T-helper 17 cell (primary cell): Measurements from ENCODE around the gene GALNT2. TPM values are rescaled to one million over a fixed set of nuclear protein-coding genes. Genes with fewer than 3 reads are reported as not detected.

ENCODE experiments used
- ATAC-seq: fragments of 150-1000 bp; cut with Tn5 transposase; 2 replicates; pipeline ENCODE4 v1.10.0; 2021; ENCODE audit warnings: mild to moderate bottlenecking, moderate library complexity
- DNase-seq, 3 donors: peaks; one replicate each; pipeline versions ENCODE4 v3.0.0 to v3.0.0-alpha.2; 2020 to 2021
- H3K9me3 ChIP-seq: one replicate; pipeline ENCODE4 v1.7.0; 2013; ENCODE audit warnings: low read length, mild to moderate bottlenecking; ENCODE audit not compliant: control insufficient read depth, poor library complexity, severe bottlenecking
- H3K27ac Mint-ChIP-seq: one replicate; pipeline ENCODE4 v1.8.0; 2022; ENCODE audit warnings: mild to moderate bottlenecking, moderate library complexity, mixed read lengths
- H3K27me3 Mint-ChIP-seq: one replicate; pipeline ENCODE4 v1.8.0; 2022; ENCODE audit warnings: mixed read lengths
- H3K36me3 Mint-ChIP-seq: one replicate; pipeline ENCODE4 v1.8.0; 2022; ENCODE audit warnings: low read depth, mixed read lengths
- H3K4me1 Mint-ChIP-seq: one replicate; pipeline ENCODE4 v1.8.0; 2022; ENCODE audit warnings: mild to moderate bottlenecking, mixed read lengths
- H3K4me3 Mint-ChIP-seq: one replicate; pipeline ENCODE4 v1.8.0; 2022; ENCODE audit warnings: mild to moderate bottlenecking, moderate library complexity, mixed read lengths
- total RNA-seq, 4 donors: library from RNA in 2 of 4; stranded (reverse) in 2 of 4; gene quantifications; one replicate each; pipeline ENCODE4 v1.2.3 and lab custom pipeline; 2022 to 2026

GALNT2 gene
- total RNA-seq, 2 donors from 2014 or later = 16.6 to 19.8 TPM

DNA sequence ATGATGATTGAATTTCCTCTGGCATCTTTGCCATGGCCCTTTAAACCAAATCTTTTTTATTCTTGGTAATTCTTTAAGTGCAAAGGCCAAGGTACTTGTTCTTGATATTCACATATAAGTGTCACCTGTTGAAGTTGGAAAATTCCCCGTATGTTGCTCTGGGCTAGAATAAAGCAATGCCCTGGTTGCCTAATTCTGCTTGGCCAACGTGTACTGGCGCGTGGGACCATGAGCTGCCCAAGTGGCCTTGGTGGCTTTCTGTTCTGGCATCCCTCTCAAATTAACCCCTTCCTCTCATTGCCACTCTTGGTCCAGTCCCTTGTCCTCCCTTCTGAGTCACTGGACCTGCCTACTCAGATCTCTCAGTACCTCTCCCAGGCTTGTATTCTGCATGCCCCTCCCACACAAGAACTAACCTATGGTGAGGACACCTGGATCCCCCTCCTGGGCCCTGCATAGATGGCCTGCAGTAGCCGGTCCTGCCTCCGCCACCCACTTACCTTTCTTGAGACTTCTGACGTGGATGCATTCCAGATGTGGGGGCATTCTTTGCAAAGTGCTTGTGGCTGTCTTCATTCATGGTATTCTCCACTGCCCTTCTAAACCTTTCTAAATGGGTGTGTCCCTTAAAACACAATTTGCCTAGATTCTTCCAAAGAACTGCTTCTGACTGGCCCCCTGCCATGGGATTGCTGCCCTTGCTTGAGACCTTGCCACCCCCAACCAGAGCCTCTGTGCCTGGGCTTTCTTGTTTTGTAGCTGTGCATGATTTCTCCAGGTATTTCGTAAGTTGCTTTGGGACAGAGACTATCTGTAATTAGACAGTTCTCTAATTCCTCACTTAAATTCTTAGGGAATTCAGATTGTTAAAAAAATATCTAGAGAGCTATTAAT is 152.4 kb downstream of the GALNT2 start:
- ATAC-seq (no peak), DNase-seq (no peak)
- peaks cover 2% of the 10 kb centered on the region for H3K36me3 Mint-ChIP-seq
- no peaks in the 10 kb centered on the region for H3K9me3 ChIP-seq
- H3K4me3 Mint-ChIP-seq = no peak overlapping the region
- no peaks in the 10 kb centered on the region for H3K27me3 Mint-ChIP-seq
- no peak overlapping the region for H3K27ac Mint-ChIP-seq
- peaks cover 9% of the 10 kb centered on the region for H3K4me1 Mint-ChIP-seq

DNA sequence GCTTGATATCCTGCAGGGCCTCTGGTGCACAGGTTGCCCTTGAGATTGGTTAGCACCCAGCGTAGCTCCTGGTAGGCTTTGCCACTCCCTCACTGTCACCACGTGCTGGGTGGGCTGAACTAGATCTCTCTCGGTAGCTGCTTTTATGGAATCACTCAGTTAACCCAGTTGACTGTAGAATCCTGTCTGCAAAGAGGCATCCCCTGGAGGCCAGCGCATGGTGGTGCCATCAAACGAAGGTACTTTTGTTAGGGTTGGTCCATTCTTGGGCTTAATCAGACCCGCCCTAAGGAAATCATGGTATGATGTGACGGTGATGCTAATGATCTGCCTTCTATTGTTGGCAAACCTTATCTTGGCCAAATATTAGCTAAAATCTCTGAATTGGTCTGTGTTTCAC is 153.4 kb downstream of the GALNT2 start:
- H3K36me3 Mint-ChIP-seq = peaks cover 2% of the 10 kb centered on the region
- no peaks in the 10 kb centered on the region for H3K9me3 ChIP-seq
- H3K27ac Mint-ChIP-seq = no peak overlapping the region
- DNase-seq (no peak), ATAC-seq (no peak)
- H3K4me3 Mint-ChIP-seq = no peak overlapping the region
- no peaks in the 10 kb centered on the region for H3K27me3 Mint-ChIP-seq
- peaks cover 4% of the 10 kb centered on the region for H3K4me1 Mint-ChIP-seq

DNA sequence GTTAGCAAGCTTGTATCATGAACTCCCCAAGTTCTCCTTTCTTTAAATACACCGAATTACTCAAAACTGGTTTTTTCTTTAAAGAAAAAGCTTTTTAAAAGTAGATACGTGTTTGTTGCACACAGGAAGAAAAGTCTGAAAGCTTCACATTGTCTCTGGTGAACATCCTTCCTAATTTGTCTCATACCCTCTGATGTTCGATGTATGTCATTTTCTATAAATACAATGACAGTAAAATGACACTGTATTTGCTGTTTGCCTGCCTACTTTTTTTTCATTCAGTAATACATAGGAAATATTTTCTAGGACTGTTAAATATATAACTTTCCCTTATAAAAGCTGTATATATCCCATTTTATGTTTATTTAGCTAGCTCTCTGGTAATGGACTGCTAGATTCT is 153.9 kb downstream of the GALNT2 start:
- Mint-ChIP-seq H3K4me3 (no peak overlapping the region), H3K4me1 (peaks cover 4% of the 10 kb centered on the region), H3K27ac (no peak overlapping the region), H3K36me3 (peaks cover 2% of the 10 kb centered on the region), H3K27me3 (no peaks in the 10 kb centered on the region)
- H3K9me3 ChIP-seq = no peaks in the 10 kb centered on the region
- DNase-seq (no peak), ATAC-seq (no peak)

DNA sequence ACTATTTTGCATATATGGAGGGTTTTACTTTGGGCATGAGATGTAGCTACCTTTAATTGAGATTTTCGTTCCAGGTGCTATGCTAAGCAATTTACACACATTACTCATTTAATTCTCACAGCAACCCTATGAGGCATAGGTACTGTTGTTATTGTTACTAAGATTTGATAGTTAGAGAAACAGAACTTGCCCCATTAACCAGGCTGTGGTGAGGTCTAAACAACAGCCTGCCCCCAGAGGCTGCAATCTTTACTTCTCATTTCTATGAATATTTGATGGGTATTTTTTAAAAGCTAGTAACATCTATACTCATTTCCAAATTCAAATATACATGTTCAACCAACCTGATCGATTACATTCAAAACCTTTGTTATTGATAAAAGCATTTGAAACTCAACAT is 155.6 kb downstream of the GALNT2 start:
- Mint-ChIP-seq H3K36me3 (peaks cover 2% of the 10 kb centered on the region), H3K4me1 (peaks cover 7% of the 10 kb centered on the region), H3K27me3 (no peaks in the 10 kb centered on the region), H3K27ac (peak overlapping the region; percentile 53), H3K4me3 (no peak overlapping the region)
- DNase-seq (no peak), ATAC-seq (no peak)
- H3K9me3 ChIP-seq = no peaks in the 10 kb centered on the region

DNA sequence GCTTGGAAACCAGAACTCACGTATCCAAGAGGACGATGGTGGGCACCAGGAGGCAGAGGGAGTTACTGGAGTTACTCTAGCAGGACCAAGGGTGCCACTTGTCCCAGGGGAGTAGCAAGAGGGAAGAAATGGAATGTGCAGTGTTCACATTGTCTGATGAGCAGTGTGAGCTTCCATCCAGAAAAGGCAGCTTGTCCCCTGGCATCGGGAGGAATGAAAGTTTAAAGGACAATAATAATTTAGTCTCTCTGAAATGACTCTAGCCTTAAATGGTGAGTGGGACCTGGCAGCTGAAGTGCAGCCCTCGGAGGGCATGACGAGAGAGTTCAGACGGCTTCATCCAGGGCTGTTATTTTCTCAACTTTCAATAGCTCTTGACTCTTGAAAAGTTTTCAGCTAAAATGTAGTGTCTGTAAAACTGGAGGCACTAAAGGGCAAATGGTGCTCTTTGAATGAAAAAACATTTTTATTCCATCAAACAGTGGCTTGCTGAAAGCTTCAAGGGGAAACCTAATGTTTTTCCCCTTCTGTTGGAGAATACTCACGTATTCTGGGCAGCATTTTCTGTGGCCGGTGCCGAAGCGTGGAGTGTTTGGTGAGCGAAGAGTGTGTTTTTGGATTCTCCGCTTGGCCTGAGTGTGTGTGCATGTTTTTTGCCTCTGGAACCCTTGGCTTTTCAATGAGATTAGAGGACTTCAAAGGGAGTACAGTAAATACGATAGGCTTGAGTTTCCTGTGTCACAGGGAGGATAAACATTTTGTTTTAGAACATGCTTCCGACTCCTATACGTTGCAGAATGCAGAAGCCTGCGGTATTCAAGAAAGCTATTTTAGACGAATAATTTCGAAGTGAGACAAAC is 157.3 kb downstream of the GALNT2 start:
- Mint-ChIP-seq H3K27me3 (no peaks in the 10 kb centered on the region), H3K4me3 (no peak overlapping the region), H3K27ac (no peak overlapping the region), H3K36me3 (peaks cover 4% of the 10 kb centered on the region), H3K4me1 (peaks cover 9% of the 10 kb centered on the region)
- ATAC-seq = no peak
- H3K9me3 ChIP-seq = no peaks in the 10 kb centered on the region
- DNase-seq = no peak

DNA sequence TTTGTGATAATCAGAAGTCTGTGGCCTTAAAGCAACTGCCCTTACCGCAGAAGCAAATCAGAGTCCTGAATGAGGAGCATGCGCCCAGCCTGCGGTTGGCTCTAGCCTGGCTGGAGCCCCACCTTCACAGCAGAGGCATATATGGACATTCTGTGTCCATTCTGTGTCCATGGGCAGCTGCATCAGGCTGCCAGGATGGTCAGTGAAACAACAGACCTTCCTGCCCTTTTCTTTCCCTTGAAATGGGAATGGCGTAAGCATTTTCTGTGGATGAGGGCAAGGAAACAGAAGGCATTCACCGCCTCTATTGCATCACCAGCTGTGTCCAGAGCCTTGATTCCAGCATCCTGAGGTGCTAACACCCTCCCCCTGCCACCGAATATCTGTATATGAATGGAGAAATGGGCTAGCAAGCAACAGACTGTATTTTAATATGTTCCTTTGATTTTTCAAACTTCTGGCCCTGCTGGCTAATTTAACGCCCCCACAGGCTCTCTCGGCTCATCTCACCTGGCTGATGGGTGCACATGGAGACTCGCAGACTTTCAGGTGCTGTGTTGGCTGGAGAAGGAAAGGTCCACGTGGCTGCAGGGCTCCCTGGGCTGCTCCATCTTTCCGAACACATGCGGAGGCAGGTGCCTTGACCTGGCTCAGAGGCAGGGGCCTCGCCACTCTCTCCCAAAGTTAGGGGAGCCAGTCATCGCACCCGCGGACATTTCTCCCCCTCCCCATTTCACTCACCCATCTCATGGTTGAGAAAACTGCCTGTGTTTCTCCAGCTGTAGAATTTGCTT is 159.2 kb downstream of the GALNT2 start:
- no peak for ATAC-seq
- no peak for DNase-seq
- H3K9me3 ChIP-seq = no peaks in the 10 kb centered on the region
- H3K36me3 Mint-ChIP-seq = peaks cover 5% of the 10 kb centered on the region
- no peak overlapping the region for H3K4me3 Mint-ChIP-seq
- no peak overlapping the region for H3K27ac Mint-ChIP-seq
- H3K27me3 Mint-ChIP-seq = no peaks in the 10 kb centered on the region
- peaks cover 14% of the 10 kb centered on the region for H3K4me1 Mint-ChIP-seq

DNA sequence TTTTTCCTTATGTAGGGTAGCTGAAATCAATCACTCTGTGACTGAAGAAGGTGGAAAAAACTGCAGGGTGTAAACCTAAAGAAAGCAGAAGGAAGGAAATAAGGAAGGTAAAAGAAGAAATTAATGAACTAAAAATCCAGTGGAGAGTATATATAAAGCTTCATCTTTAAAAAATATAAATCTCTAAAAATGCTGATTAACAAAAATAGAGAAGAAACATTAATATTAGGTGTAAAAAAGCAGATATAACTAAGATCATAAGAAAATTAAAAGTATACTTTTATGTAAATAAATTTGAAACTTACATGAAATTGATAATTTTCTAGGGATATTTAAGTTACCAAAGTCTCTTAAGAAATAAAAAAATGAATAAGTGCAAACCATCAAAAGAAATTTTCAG is 159.8 kb downstream of the GALNT2 start:
- Mint-ChIP-seq H3K36me3 (peaks cover 5% of the 10 kb centered on the region), H3K27ac (no peak overlapping the region), H3K27me3 (no peaks in the 10 kb centered on the region), H3K4me3 (no peak overlapping the region), H3K4me1 (peaks cover 18% of the 10 kb centered on the region)
- no peak for ATAC-seq
- H3K9me3 ChIP-seq = no peaks in the 10 kb centered on the region
- DNase-seq = no peak

DNA sequence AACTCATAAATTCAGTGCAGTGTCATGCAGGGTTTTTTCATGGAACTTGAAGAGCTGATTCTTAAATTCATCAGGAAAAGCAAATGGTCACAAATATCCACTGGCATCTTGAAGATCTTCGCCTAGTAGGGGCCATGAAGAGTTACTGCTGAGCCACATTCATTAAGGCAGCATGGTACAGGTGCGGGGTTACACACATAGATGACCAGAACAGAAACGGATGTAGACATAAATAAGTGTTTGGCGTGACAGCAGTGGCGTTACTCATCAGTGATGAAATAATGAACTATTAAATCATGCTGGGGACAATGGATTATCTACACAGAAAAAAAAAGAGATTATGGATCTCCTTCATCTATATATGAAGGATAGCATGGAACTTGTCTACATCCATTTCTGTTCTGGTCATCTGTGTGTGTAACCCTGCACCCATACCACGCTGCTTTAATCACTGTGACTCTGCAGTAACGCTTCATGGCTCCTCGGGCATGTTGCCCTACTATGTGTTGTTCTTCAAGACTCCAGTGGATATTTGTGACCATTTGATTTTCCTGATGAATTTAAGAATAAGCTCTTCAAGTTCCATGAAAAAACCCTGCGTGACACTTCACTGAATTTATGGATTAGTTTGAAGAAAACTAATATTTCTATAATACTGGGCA is 161.3 kb downstream of the GALNT2 start:
- H3K4me3 Mint-ChIP-seq = no peak overlapping the region
- H3K9me3 ChIP-seq = no peaks in the 10 kb centered on the region
- no peaks in the 10 kb centered on the region for H3K27me3 Mint-ChIP-seq
- ATAC-seq (no peak), DNase-seq (no peak)
- H3K4me1 Mint-ChIP-seq = peaks cover 13% of the 10 kb centered on the region
- no peak overlapping the region for H3K27ac Mint-ChIP-seq
- peaks cover 5% of the 10 kb centered on the region for H3K36me3 Mint-ChIP-seq

DNA sequence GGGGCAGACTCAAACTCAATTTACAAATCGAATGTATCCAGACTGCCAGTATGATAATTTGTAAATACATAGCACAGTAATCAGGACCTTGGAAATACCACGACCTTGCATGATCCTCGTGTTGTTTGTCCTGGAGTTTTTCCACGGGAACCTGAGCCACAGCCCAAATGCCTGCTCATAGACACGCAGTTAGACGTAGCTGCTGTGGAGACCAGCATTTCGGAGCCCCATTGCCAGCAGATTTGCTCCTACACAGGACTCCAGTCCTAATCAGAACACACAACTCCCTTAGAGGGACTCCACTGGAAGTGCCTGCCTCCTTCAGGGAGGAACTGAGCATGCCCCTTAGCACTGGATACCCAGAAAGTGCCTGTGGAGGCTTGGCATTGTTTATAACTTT is 163.2 kb downstream of the GALNT2 start:
- Mint-ChIP-seq H3K4me3 (no peak overlapping the region), H3K27ac (no peak overlapping the region), H3K4me1 (peaks cover 16% of the 10 kb centered on the region), H3K36me3 (peaks cover 5% of the 10 kb centered on the region), H3K27me3 (no peaks in the 10 kb centered on the region)
- DNase-seq = no peak
- ATAC-seq = no peak
- H3K9me3 ChIP-seq = no peaks in the 10 kb centered on the region

DNA sequence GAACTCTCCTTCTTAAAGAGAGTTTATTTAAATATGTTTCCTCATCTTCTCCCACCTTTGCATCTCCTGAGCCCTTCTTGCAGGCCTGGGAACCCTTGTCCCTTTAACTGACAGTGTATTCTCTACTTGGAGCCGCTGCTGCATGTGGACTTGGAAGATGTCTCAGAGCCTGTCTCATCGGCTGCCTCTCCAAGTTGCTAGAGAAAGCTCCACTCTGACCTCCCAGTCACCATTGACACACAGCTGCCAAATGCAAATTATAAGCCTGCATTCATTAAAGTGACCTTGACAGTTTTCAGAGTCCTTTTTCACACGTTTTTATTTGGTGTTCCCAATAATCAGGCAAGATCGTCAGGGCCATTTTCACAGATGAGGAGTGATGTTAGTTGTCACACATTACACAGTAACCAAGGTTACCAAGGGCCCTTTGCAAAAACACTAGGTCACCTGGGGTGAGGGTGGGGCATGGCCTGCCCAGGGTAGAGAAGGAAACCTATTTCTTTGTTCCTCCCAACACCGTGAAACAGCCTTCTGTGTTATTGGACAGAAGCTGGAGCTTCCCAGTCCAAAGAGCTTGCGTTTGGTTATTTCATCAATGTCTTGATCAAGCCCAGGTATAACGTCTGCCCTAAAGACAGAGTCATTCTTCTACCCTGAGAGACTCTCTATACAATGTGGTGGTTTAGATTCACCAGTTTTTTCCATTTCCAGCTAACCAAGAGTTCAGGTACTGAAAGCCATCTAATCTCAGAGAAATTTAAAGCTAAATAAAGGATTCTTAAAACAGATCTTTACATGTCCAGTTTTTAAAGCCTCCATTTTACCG is 164.1 kb downstream of the GALNT2 start:
- H3K36me3 Mint-ChIP-seq = peaks cover 5% of the 10 kb centered on the region
- ATAC-seq = peak; percentile 47
- no peak overlapping the region for H3K27ac Mint-ChIP-seq
- DNase-seq = no peak
- no peaks in the 10 kb centered on the region for H3K27me3 Mint-ChIP-seq
- H3K4me1 Mint-ChIP-seq = peaks cover 17% of the 10 kb centered on the region
- H3K4me3 Mint-ChIP-seq = no peak overlapping the region
- no peaks in the 10 kb centered on the region for H3K9me3 ChIP-seq

DNA sequence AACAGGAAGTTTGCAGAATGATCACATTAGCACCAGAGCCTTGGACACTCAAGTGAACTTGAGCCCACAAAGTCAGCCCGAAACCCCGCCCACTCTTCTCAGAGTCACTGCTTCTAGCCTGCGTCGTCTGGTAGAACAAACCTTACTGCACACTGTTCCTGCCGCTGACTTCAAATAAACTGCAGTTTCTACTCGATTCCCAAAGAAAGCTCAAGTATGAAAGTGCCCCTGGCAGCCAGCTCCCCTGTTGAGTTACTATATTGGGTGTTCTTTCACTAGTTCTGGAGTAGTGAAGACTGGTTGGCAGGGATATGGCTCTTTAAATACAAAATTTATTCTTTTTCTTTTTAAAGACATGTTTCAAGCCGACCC is 164.7 kb downstream of the GALNT2 start:
- Mint-ChIP-seq H3K4me3 (no peak overlapping the region), H3K4me1 (peaks cover 14% of the 10 kb centered on the region), H3K27ac (no peak overlapping the region), H3K36me3 (peaks cover 8% of the 10 kb centered on the region), H3K27me3 (no peaks in the 10 kb centered on the region)
- ATAC-seq = no peak
- no peak for DNase-seq
- H3K9me3 ChIP-seq = no peaks in the 10 kb centered on the region

DNA sequence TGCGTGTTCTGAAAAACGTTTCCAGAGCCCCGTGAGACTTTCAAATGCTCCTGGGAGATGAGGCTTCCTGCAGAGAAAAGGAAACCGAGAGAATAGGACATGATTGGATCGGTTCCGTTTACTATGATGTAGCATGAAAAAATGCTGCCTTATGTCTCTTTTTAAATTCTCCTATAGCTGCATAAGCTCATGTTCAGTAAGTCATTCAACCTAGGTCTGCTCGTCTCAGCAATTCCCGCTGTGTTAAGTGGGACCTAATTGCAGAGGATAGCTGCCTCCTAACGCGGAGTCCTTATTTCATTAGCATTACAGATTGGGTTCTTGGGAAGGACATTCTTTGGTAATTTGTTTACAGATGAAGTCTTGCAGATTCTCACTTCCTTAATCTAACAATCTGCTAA is 165.3 kb downstream of the GALNT2 start:
- H3K9me3 ChIP-seq = no peaks in the 10 kb centered on the region
- Mint-ChIP-seq H3K36me3 (peaks cover 8% of the 10 kb centered on the region), H3K4me1 (peaks cover 14% of the 10 kb centered on the region), H3K27me3 (no peaks in the 10 kb centered on the region), H3K4me3 (no peak overlapping the region), H3K27ac (no peak overlapping the region)
- ATAC-seq (no peak), DNase-seq (no peak)
